Neutrophil (primary cell): ENCODE measurements around the gene AK1.
A peak's percentile ranks its signal among the peaks of the same experiment; 100 is the strongest.

Experiments
- H3K27ac ChIP-seq: fragments of 200-600 bp; sonication (generic); 2 replicates; pipeline ENCODE4 v1.5.1; 2016; ENCODE audit warnings: mild to moderate bottlenecking, moderate library complexity
- H3K27me3 ChIP-seq: fragments of 200-600 bp; sonication (generic); 2 replicates; pipeline ENCODE4 v1.6.0; 2016; ENCODE audit warnings: mild to moderate bottlenecking
- H3K36me3 ChIP-seq: fragments of 200-600 bp; sonication (generic); 2 replicates; pipeline ENCODE4 v1.5.1; 2017
- H3K4me1 ChIP-seq, 2 experiments: fragments of 200-600 bp in 1 of 2; sonication (generic) in 1 of 2; 1 replicate in 1 of 2; 2 replicates in 1 of 2; pipeline versions ENCODE4 v1.5.1 to v1.6.1; 2013 to 2016; ENCODE audit warnings: low read depth in 1 of 2, low read length in 1 of 2, mild to moderate bottlenecking in 1 of 2, moderate library complexity in 1 of 2; ENCODE audit not compliant: control insufficient read depth in 1 of 2, insufficient read depth in 1 of 2
- H3K4me3 ChIP-seq, 2 experiments: fragments of 200-600 bp in 1 of 2; sonication (generic) in 1 of 2; 1 replicate in 1 of 2; 2 replicates in 1 of 2; pipeline ENCODE4 v1.5.1; 2013 to 2016; ENCODE audit warnings: low read depth in 1 of 2, low read length in 1 of 2, mild to moderate bottlenecking in 1 of 2, moderate library complexity in 1 of 2
- H3K9me3 ChIP-seq: fragments of 200-600 bp; sonication (generic); 2 replicates; pipeline ENCODE4 v1.5.1; 2016
- TF ChIP-seq, protein P1 (sequence below): fragments of 200-600 bp; sonication (generic); IDR thresholded peaks from 2 replicates; pipeline ENCODE4 v1.5.1; 2016; ENCODE audit warnings: antibody characterized with exemption

Gene AK1

DNA sequence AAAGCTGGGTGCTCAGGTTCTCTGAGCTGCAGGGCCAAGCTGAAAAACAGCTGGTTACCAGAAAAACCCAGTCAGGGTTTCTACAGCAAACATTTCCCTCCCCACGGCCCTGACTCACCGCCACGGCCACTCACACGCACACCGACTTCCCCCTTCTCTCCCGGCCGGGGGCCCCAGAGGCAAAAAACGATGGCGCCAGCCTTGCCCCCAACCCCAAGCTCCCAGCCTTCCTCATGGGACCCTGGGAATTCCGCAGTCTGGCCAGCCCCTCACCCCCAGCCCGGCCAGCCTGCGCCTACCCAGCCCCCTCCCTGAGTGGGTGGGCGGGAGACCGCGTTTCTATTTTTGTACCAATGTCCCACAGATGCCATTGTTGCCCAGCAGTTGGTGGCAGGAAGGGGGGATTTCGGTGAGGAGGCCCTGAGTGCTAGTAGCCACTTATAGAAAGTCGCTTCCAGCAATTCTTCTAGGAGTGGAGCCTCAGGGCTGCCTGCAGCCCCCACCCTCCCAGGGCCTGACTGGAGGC is 41.4 kb downstream of the AK1 start:
- Histone ChIP-seq H3K36me3 (no peaks in the 10 kb centered on the region), H3K27me3 (peaks cover 11% of the 10 kb centered on the region), H3K4me1 (peaks cover 7 to 11% of the 10 kb centered on the region in 2 experiments), H3K4me3 (no peak overlapping the region), H3K9me3 (no peaks in the 10 kb centered on the region), H3K27ac (peak overlapping the region; percentile 40)
- TF ChIP-seq, protein P1, sequence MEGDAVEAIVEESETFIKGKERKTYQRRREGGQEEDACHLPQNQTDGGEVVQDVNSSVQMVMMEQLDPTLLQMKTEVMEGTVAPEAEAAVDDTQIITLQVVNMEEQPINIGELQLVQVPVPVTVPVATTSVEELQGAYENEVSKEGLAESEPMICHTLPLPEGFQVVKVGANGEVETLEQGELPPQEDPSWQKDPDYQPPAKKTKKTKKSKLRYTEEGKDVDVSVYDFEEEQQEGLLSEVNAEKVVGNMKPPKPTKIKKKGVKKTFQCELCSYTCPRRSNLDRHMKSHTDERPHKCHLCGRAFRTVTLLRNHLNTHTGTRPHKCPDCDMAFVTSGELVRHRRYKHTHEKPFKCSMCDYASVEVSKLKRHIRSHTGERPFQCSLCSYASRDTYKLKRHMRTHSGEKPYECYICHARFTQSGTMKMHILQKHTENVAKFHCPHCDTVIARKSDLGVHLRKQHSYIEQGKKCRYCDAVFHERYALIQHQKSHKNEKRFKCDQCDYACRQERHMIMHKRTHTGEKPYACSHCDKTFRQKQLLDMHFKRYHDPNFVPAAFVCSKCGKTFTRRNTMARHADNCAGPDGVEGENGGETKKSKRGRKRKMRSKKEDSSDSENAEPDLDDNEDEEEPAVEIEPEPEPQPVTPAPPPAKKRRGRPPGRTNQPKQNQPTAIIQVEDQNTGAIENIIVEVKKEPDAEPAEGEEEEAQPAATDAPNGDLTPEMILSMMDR = no peak

GRCh38 chr9:127833555-127833954 is 43.9 kb downstream of the AK1 start:
- peaks cover 7 to 11% of the 10 kb centered on the region in 2 experiments for H3K4me1 ChIP-seq
- TF ChIP-seq, protein P1 = no peak
- H3K4me3 ChIP-seq = no peak overlapping the region
- H3K9me3 ChIP-seq = no peaks in the 10 kb centered on the region
- no peak overlapping the region for H3K27ac ChIP-seq
- no peaks in the 10 kb centered on the region for H3K36me3 ChIP-seq
- peaks cover 9% of the 10 kb centered on the region for H3K27me3 ChIP-seq

DNA sequence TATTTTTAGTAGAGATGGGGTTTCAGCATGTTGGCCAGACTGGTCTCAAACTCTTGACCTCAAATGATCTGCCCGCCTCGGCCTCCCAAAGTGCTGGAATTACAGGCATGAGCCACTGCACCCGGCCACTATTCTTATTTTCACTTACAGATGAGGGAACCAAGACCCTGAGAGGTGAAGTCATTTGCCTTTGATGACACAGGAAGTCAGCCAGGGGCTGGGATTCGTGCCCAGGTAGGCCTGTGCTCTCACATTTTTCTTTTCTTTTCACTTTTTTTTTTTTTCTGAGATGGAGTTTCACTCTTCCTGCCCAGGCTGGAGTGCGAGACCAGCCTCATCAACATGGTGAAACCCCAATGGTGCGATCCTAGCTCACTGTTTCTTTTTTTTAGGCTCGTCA is 45.2 kb downstream of the AK1 start:
- TF ChIP-seq, protein P1 = no peak
- Histone ChIP-seq H3K4me3 (no peak overlapping the region), H3K36me3 (no peaks in the 10 kb centered on the region), H3K27ac (no peak overlapping the region), H3K27me3 (peaks cover 6% of the 10 kb centered on the region), H3K9me3 (no peaks in the 10 kb centered on the region), H3K4me1 (peaks cover 7 to 17% of the 10 kb centered on the region in 2 experiments)

DNA sequence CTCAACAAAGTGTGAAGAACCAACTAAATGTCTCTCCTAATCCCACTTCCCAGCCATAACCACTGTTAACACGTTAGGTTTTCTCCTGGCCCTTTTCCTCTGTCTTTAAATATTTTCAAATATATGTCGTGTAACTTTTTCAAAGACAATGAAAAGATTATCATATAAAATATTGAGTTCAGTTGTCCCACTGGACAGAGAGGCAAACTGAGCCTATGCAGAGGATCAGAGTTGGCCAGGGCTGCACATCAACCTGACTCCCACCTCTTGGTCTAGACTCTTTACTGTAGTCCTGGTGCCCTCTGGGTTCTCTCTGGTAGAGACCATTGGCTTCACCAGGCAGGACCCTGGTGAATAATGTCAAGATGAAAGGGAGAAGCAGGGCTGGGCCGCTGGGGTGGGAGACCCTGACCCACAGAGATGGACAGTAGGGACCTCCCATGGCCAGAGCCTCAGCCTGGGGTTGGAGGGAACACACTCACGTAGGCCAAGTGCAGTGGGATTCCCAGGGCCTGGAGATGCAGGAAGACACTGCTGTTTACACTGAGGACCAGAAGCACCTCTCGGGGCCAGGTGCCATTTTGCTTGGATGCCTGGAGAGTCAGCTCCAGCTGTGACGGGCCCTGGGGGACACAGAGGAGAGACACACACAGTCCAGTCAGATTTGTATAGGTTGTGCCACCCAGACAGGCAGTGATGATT is 48.1 kb downstream of the AK1 start:
- H3K27me3 ChIP-seq = no peaks in the 10 kb centered on the region
- H3K36me3 ChIP-seq = no peaks in the 10 kb centered on the region
- H3K4me3 ChIP-seq = no peak overlapping the region
- peaks cover 0 to 6% of the 10 kb centered on the region in 2 experiments for H3K4me1 ChIP-seq
- no peaks in the 10 kb centered on the region for H3K9me3 ChIP-seq
- no peak overlapping the region for H3K27ac ChIP-seq
- TF ChIP-seq, protein P1 = no peak

- H3K27ac ChIP-seq = no peak overlapping the region
- TF ChIP-seq, protein P1 = no peak
- H3K9me3 ChIP-seq = no peaks in the 10 kb centered on the region
- H3K27me3 ChIP-seq = no peaks in the 10 kb centered on the region
- H3K36me3 ChIP-seq = no peaks in the 10 kb centered on the region
- peak overlapping the region in 1 of 2 experiments; percentile 30 for H3K4me3 ChIP-seq
- peaks cover 0 to 6% of the 10 kb centered on the region in 2 experiments for H3K4me1 ChIP-seq
Measured at GRCh38 chr9:127828262-127829031, 49.0 kb downstream of the AK1 start.
